IMR-90 (cell line): ENCODE measurements around the gene PLXNA4. TPM values are rescaled to one million over a fixed set of nuclear protein-coding genes. Genes with fewer than 3 reads are reported as not detected.

Experiments
- ATAC-seq: fragments of 200-7000 bp; cut with Tn5 transposase; 2 replicates; pipeline ENCODE4 v1.9.1; 2020; ENCODE audit warnings: low read depth, mild to moderate bottlenecking, moderate library complexity
- BruUV-seq: library from RNA; stranded (reverse); fragments of 400-500 nt; replicated peaks from 2 replicates; lab custom pipeline; 2021; lab: Mats Ljungman, UMichigan
- CTCF ChIA-PET: fragments of 300-600 bp; formaldehyde crosslinking; extraction: SDS; loops from one replicate; lab custom pipeline; 2021; ENCODE audit warnings: antibody characterized with exemption; lab: Yijun Ruan, JAX
- POLR2A ChIA-PET: fragments of 300-600 bp; sonication (Branson Sonifier 250); formaldehyde crosslinking; loops from one replicate; lab custom pipeline; 2022; ENCODE audit warnings: antibody characterized with exemption; ENCODE audit not compliant: unreplicated experiment; lab: Charles Lee
- DNase-seq: peaks from one replicate; pipeline ENCODE4 v3.0.0; 2013
- H2AFZ ChIP-seq: replicated peaks from 2 replicates; pipeline ENCODE3; 2013; ENCODE audit warnings: low read length, mild to moderate bottlenecking; ENCODE audit not compliant: poor library complexity
- H2AK5ac ChIP-seq: 2 replicates; pipeline ENCODE4 v1.6.1; 2013; ENCODE audit warnings: low read depth, low read length, inconsistent platforms
- H2AK9ac ChIP-seq: replicated peaks from 2 replicates; pipeline ENCODE3; 2013; ENCODE audit warnings: mild to moderate bottlenecking, low read depth, low read length, moderate library complexity; ENCODE audit not compliant: poor library complexity
- H2BK120ac ChIP-seq: 2 replicates; pipeline ENCODE4 v1.6.1; 2013; ENCODE audit warnings: low read depth, low read length, inconsistent platforms
- H2BK15ac ChIP-seq: 3 replicates; pipeline ENCODE4 v1.6.1; 2013; ENCODE audit warnings: low read depth, low read length, inconsistent platforms
- H2BK20ac ChIP-seq: 2 replicates; pipeline ENCODE4 v1.6.1; 2013; ENCODE audit warnings: low read depth, mild to moderate bottlenecking, inconsistent platforms, low read length, moderate library complexity
- H2BK5ac ChIP-seq: 2 replicates; pipeline ENCODE4 v1.6.1; 2013; ENCODE audit warnings: mild to moderate bottlenecking, low read depth, low read length, inconsistent platforms; ENCODE audit not compliant: poor library complexity, severe bottlenecking
- H3K14ac ChIP-seq: replicated peaks from 2 replicates; pipeline ENCODE4 v1.6.1; 2013; ENCODE audit warnings: low read depth, low read length, inconsistent platforms
- H3K18ac ChIP-seq: 2 replicates; pipeline ENCODE4 v1.6.1; 2013; ENCODE audit warnings: low read depth, low read length, control low read depth
- H3K23ac ChIP-seq: 2 replicates; pipeline ENCODE4 v1.6.1; 2013; ENCODE audit warnings: low read depth, low read length, inconsistent platforms
- H3K27ac ChIP-seq: 2 replicates; pipeline ENCODE4 v1.5.1; 2013; ENCODE audit warnings: mild to moderate bottlenecking, control low read depth, low read length; ENCODE audit not compliant: insufficient read depth
- H3K27me3 ChIP-seq: 2 replicates; pipeline ENCODE4 v1.6.1; 2013; ENCODE audit warnings: low read length; ENCODE audit not compliant: control insufficient read depth, insufficient read depth
- H3K36me3 ChIP-seq: 2 replicates; pipeline ENCODE4 v1.6.1; 2013; ENCODE audit warnings: low read length, mixed read lengths; ENCODE audit not compliant: control insufficient read depth, insufficient read depth
- H3K4ac ChIP-seq: 2 replicates; pipeline ENCODE4 v1.6.1; 2013; ENCODE audit warnings: low read depth, low read length, inconsistent platforms
- H3K4me1 ChIP-seq: 2 replicates; pipeline ENCODE4 v1.6.1; 2013; ENCODE audit warnings: low read length, mixed read lengths; ENCODE audit not compliant: control insufficient read depth, insufficient read depth
- H3K4me2 ChIP-seq: 2 replicates; pipeline ENCODE4 v1.6.1; 2013; ENCODE audit warnings: low read depth, mild to moderate bottlenecking, control low read depth, low read length, moderate library complexity
- H3K4me3 ChIP-seq: 2 replicates; pipeline ENCODE4 v1.5.1; 2013; ENCODE audit warnings: low read depth, mild to moderate bottlenecking, control low read depth, low read length, moderate library complexity; ENCODE audit not compliant: insufficient read depth
- H3K56ac ChIP-seq: 2 replicates; pipeline ENCODE4 v1.6.1; 2013; ENCODE audit warnings: low read length, inconsistent platforms; ENCODE audit not compliant: insufficient read depth; ENCODE audit errors: extremely low read depth
- H3K79me1 ChIP-seq, 2 experiments: 2 replicates each; pipeline ENCODE4 v1.6.1; 2013; ENCODE audit warnings: low read length in 2 of 2, inconsistent platforms in 1 of 2, low read depth in 1 of 2
- H3K9ac ChIP-seq: 2 replicates; pipeline ENCODE4 v1.6.1; 2013; ENCODE audit warnings: low read depth, low read length, control low read depth
- H3K9me1 ChIP-seq: 2 replicates; pipeline ENCODE4 v1.6.1; 2013; ENCODE audit warnings: low read length, inconsistent platforms; ENCODE audit not compliant: insufficient read depth
- H3K9me3 ChIP-seq: 2 replicates; pipeline ENCODE4 v1.6.1; 2013; ENCODE audit warnings: low read length; ENCODE audit not compliant: control insufficient read depth, insufficient read depth
- H4K20me1 ChIP-seq: 2 replicates; pipeline ENCODE4 v1.6.1; 2013; ENCODE audit warnings: low read length, inconsistent platforms; ENCODE audit not compliant: insufficient read depth
- H4K5ac ChIP-seq: 2 replicates; pipeline ENCODE4 v1.6.1; 2013; ENCODE audit warnings: mild to moderate bottlenecking, low read depth, low read length, control low read depth
- H4K8ac ChIP-seq, 2 experiments: 2 replicates each; pipeline ENCODE4 v1.6.1; 2013; ENCODE audit warnings: low read depth in 2 of 2, low read length in 2 of 2, control low read depth in 1 of 2, inconsistent platforms in 1 of 2
- H4K91ac ChIP-seq: 2 replicates; pipeline ENCODE4 v1.6.1; 2013; ENCODE audit warnings: low read depth, low read length, inconsistent platforms; ENCODE audit not compliant: insufficient read depth
- BHLHE40 ChIP-seq: fragments of 150-350 bp; IDR thresholded peaks from 2 replicates; pipeline ENCODE4 v1.6.1; 2016; ENCODE audit warnings: mild to moderate bottlenecking, low read depth, low read length
- CHD1 ChIP-seq: IDR thresholded peaks from 2 replicates; pipeline ENCODE4 v1.6.1; 2012; ENCODE audit warnings: low read depth, low read length, improper control_type of control experiment
- CTCF ChIP-seq: conservative IDR thresholded peaks from 2 replicates; pipeline ENCODE4 v1.5.1; 2012; ENCODE audit warnings: mild to moderate bottlenecking, low read depth, low read length, improper control_type of control experiment
- ELK1 ChIP-seq: fragments of 150-350 bp; IDR thresholded peaks from 2 replicates; pipeline ENCODE4 v1.6.1; 2016; ENCODE audit warnings: low read depth, mild to moderate bottlenecking, low read length, moderate library complexity, borderline replicate concordance
- FOS ChIP-seq: fragments of 150-350 bp; IDR thresholded peaks from 2 replicates; pipeline ENCODE4 v1.6.1; 2016; ENCODE audit warnings: low read depth, low read length
- MAFK ChIP-seq: IDR thresholded peaks from 2 replicates; pipeline ENCODE4 v1.6.1; 2012; ENCODE audit warnings: low read depth, low read length, improper control_type of control experiment
- MAZ ChIP-seq: IDR thresholded peaks from 2 replicates; pipeline ENCODE4 v1.6.1; 2012; ENCODE audit warnings: low read depth, mild to moderate bottlenecking, low read length, improper control_type of control experiment, moderate library complexity, borderline replicate concordance
- MXI1 ChIP-seq: IDR thresholded peaks from 2 replicates; pipeline ENCODE4 v1.6.1; 2012; ENCODE audit warnings: low read depth, mild to moderate bottlenecking, low read length, moderate library complexity, borderline replicate concordance
- NFE2L2 ChIP-seq: fragments of 150-350 bp; IDR thresholded peaks from 2 replicates; pipeline ENCODE4 v1.6.1; 2016; ENCODE audit warnings: low read depth, mild to moderate bottlenecking, low read length
- RAD21 ChIP-seq: IDR thresholded peaks from 2 replicates; pipeline ENCODE4 v1.6.1; 2012; ENCODE audit warnings: low read length, improper control_type of control experiment
- RFX5 ChIP-seq: IDR thresholded peaks from 2 replicates; pipeline ENCODE4 v1.8.0; 2012; ENCODE audit warnings: low read depth, mild to moderate bottlenecking, low read length, moderate library complexity
- SMC3 ChIP-seq: fragments of 150-350 bp; IDR thresholded peaks from 2 replicates; pipeline ENCODE4 v1.6.1; 2016; ENCODE audit warnings: low read depth, mild to moderate bottlenecking, antibody characterized with exemption, low read length, moderate library complexity
- USF2 ChIP-seq: fragments of 150-350 bp; IDR thresholded peaks from 2 replicates; pipeline ENCODE4 v1.6.1; 2017; ENCODE audit warnings: mild to moderate bottlenecking, antibody characterized with exemption, low read length, low read depth
- WGBS, 2 experiments: methylation state at CpG; one replicate each; pipeline versions ENCODE4 v1.1.5 to v1.1.7; 2013; ENCODE audit warnings: missing lambda C conversion rate in 2 of 2; ENCODE audit not compliant: insufficient read length in 1 of 2; ENCODE audit errors: extremely low coverage in 2 of 2; 5-methylcytosine and 5-hydroxymethylcytosine counted together
- dilution Hi-C: fragments of 300-500 bp; cut with HindIII; formaldehyde crosslinking; loops from one replicate; pipeline ENCODE4 v1.14.3; 2018; ENCODE audit warnings: low sequenced_read_pairs; ENCODE audit not compliant: unreplicated experiment
- in situ Hi-C: fragments of 300-500 bp; cut with MboI; formaldehyde crosslinking; loops from 3 replicates; pipeline ENCODE4 v1.14.3; 2019; ENCODE audit warnings: low sequenced_read_pairs, inconsistent platforms, mixed read lengths
- intact Hi-C: fragments of 100-400 bp; cut with micrococcal nuclease; formaldehyde crosslinking; loops from 2 replicates; pipeline ENCODE4 v1.10.0; 2022
- polyA plus RNA-seq, 3 experiments: library from polyadenylated mRNA; depleted of rRNA; stranded (reverse); fragments of >200 nt; gene quantifications; 2 replicates each; pipeline ENCODE4 v1.2.3, GENCODE V29; 2012; ENCODE audit warnings: low replicate concordance in 1 of 3
- total RNA-seq: library from RNA; depleted of rRNA; stranded (reverse); fragments of >200 nt; gene quantifications from 2 replicates; pipeline ENCODE4 v1.2.3, GENCODE V29; 2012

The PLXNA4 gene
- total and polyA plus RNA-seq, 2 of the 4 experiments (the other 2 are of a cell fraction), result under 0.01 TPM

GRCh38 chr7:132354527-132354926 lies 221.7 kb downstream of the PLXNA4 start:
- no TSS peak for BruUV-seq
- Histone ChIP-seq H3K18ac (no peak overlapping the region), H3K9me3 (no peaks in the 10 kb centered on the region), H4K8ac (no peak overlapping the region), H3K27ac (no peak overlapping the region), H2BK120ac (no peak overlapping the region), H3K14ac (no peak overlapping the region), H3K9me1 (no peaks in the 10 kb centered on the region), H3K9ac (no peak overlapping the region), H3K4me1 (no peaks in the 10 kb centered on the region), H2AK9ac (no peak overlapping the region), H3K27me3 (no peaks in the 10 kb centered on the region), H4K91ac (no peak overlapping the region), H2AFZ (no peak overlapping the region), H2BK15ac (no peak overlapping the region), H3K4ac (no peak overlapping the region), H3K56ac (no peak overlapping the region), H2AK5ac (no peak overlapping the region), H2BK20ac (no peak overlapping the region), H3K4me3 (no peak overlapping the region), H3K79me1 (no peaks in the 10 kb centered on the region), H2BK5ac (no peak overlapping the region), H3K4me2 (no peak overlapping the region), H4K20me1 (no peaks in the 10 kb centered on the region), H3K36me3 (no peaks in the 10 kb centered on the region), H4K5ac (no peak overlapping the region), H3K23ac (no peak overlapping the region)
- dilution Hi-C loops, result no loop called here
- intact Hi-C loops, result no loop called here
- ATAC-seq (no peak), DNase-seq (no peak)
- CTCF ChIA-PET, result no interaction called here
- TF ChIP-seq RAD21 (no peak), MAZ (no peak), SMC3 (no peak), USF2 (no peak), BHLHE40 (no peak), RFX5 (no peak), FOS (no peak), CHD1 (no peak), NFE2L2 (no peak), CTCF (no peak), ELK1 (no peak), MAFK (no peak), MXI1 (no peak)
- in situ Hi-C loops, result no loop called here
- POLR2A ChIA-PET, result no interaction called here
- no CpG with 5 or more reads among the region's 4 CpGs for WGBS, 2 experiments
